ENCODE results near the gene ARL13A. TPM values are rescaled to one million over a fixed set of nuclear protein-coding genes. Genes with fewer than 3 reads are reported as not detected.

The ARL13A gene
- total RNA-seq, 1 donor from 2014 or later, result not detected

GRCh38 chrX:100931218-100931924, 38.1 kb upstream of the ARL13A start:
- Mint-ChIP-seq H3K4me1 (no peaks in the 10 kb centered on the region), H3K27ac (ENCODE audit: unreplicated experiment) (no peak overlapping the region), H3K36me3 (ENCODE audit: low read depth) (no peaks in the 10 kb centered on the region), H3K27me3 (ENCODE audit: low read depth) (peaks cover 22% of the 10 kb centered on the region), H3K4me3 (no peak overlapping the region), H3K9me3 (peaks cover 14% of the 10 kb centered on the region)
- no peak for DNase-seq (ENCODE audit: low read depth, low spot score)
- TF ChIP-seq CTCF (conservative IDR thresholded peaks at IDR 0.05), result no peak

GRCh38 chrX:100931925-100932285, 37.6 kb upstream of the ARL13A start:
- no peaks in the 10 kb centered on the region for H3K4me1 Mint-ChIP-seq
- H3K4me3 Mint-ChIP-seq, result no peak overlapping the region
- no peak for DNase-seq (ENCODE audit: low read depth, low spot score)
- peaks cover 10% of the 10 kb centered on the region for H3K9me3 Mint-ChIP-seq
- H3K27me3 Mint-ChIP-seq (ENCODE audit: low read depth), result peaks cover 22% of the 10 kb centered on the region
- H3K27ac Mint-ChIP-seq (ENCODE audit: unreplicated experiment), result no peak overlapping the region
- TF ChIP-seq CTCF (conservative IDR thresholded peaks at IDR 0.05), result no peak
- H3K36me3 Mint-ChIP-seq (ENCODE audit: low read depth), result no peaks in the 10 kb centered on the region

GRCh38 chrX:100935767-100936166, 33.7 kb upstream of the ARL13A start:
- no peaks in the 10 kb centered on the region for H3K4me1 Mint-ChIP-seq
- peaks cover 10% of the 10 kb centered on the region for H3K9me3 Mint-ChIP-seq
- H3K36me3 Mint-ChIP-seq (ENCODE audit: low read depth), result no peaks in the 10 kb centered on the region
- TF ChIP-seq CTCF (conservative IDR thresholded peaks at IDR 0.05), result no peak
- H3K4me3 Mint-ChIP-seq, result no peak overlapping the region
- no peak overlapping the region for H3K27ac Mint-ChIP-seq (ENCODE audit: unreplicated experiment)
- no peak for DNase-seq (ENCODE audit: low read depth, low spot score)
- H3K27me3 Mint-ChIP-seq (ENCODE audit: low read depth), result peaks cover 3% of the 10 kb centered on the region

- Mint-ChIP-seq H3K27ac (ENCODE audit: unreplicated experiment) (no peak overlapping the region), H3K4me1 (no peaks in the 10 kb centered on the region), H3K36me3 (ENCODE audit: low read depth) (no peaks in the 10 kb centered on the region), H3K9me3 (peaks cover 2% of the 10 kb centered on the region), H3K4me3 (no peak overlapping the region), H3K27me3 (ENCODE audit: low read depth) (no peaks in the 10 kb centered on the region)
- no peak for DNase-seq (ENCODE audit: low read depth, low spot score)
- no peak for TF ChIP-seq CTCF (conservative IDR thresholded peaks at IDR 0.05)
Observed at GRCh38 chrX:100939333-100939732, 30.2 kb upstream of the ARL13A start.

GRCh38 chrX:100944601-100945000, 24.9 kb upstream of the ARL13A start:
- H3K4me3 Mint-ChIP-seq, result no peak overlapping the region
- no peaks in the 10 kb centered on the region for H3K36me3 Mint-ChIP-seq (ENCODE audit: low read depth)
- H3K27me3 Mint-ChIP-seq (ENCODE audit: low read depth), result no peaks in the 10 kb centered on the region
- peaks cover 5% of the 10 kb centered on the region for H3K4me1 Mint-ChIP-seq
- H3K27ac Mint-ChIP-seq (ENCODE audit: unreplicated experiment), result no peak overlapping the region
- no peak for TF ChIP-seq CTCF (conservative IDR thresholded peaks at IDR 0.05)
- H3K9me3 Mint-ChIP-seq, result peaks cover 5% of the 10 kb centered on the region
- no peak for DNase-seq (ENCODE audit: low read depth, low spot score)

Data from neural crest cell (in vitro differentiated cells).